Measurements from ENCODE around the gene WNT7B.

- TF ChIP-seq EP300 (IDR thresholded peaks at IDR 0.05) (no peak), POLR2A (IDR thresholded peaks at IDR 0.05) (no peak), CTCF (IDR thresholded peaks at IDR 0.05) (no peak)
Measured at GRCh38 chr22:45952151-45952550, 24.8 kb downstream of the WNT7B start.

Measured in stomach (tissue), 4 donors.